Left ventricle myocardium inferior (tissue), 1 donor: ENCODE data around the gene INSIG2. TPM values are rescaled to one million over a fixed set of nuclear protein-coding genes. Genes with fewer than 3 reads are reported as not detected.

Experiments used
- DNase-seq: peaks from one replicate; pipeline ENCODE4 v3.0.0-alpha.2; 2020
- H3K27ac ChIP-seq: fragments of 200-600 bp; replicated peaks from 2 replicates; pipeline ENCODE4 v1.8.0; 2021
- H3K27me3 ChIP-seq: fragments of 200-600 bp; 2 replicates; pipeline ENCODE4 v1.8.0; 2021; ENCODE audit warnings: low read depth
- H3K36me3 ChIP-seq: fragments of 200-600 bp; 2 replicates; pipeline ENCODE4 v1.8.0; 2021
- H3K4me1 ChIP-seq: fragments of 200-600 bp; 2 replicates; pipeline ENCODE4 v1.8.0; 2021
- H3K4me3 ChIP-seq: fragments of 200-600 bp; 2 replicates; pipeline ENCODE4 v1.8.0; 2021; ENCODE audit warnings: mild to moderate bottlenecking, moderate library complexity
- H3K9me3 ChIP-seq: fragments of 200-600 bp; replicated peaks from 2 replicates; pipeline ENCODE4 v1.8.0; 2021
- CTCF ChIP-seq: fragments of 200-600 bp; IDR thresholded peaks from 2 replicates; pipeline ENCODE4 v1.8.0; 2021; ENCODE audit warnings: antibody characterized with exemption, mild to moderate bottlenecking, borderline replicate concordance
- intact Hi-C: fragments of 100-400 bp; cut with micrococcal nuclease; formaldehyde crosslinking; loops from one replicate; pipeline ENCODE4 v1.11.0; 2022
- total RNA-seq: library from RNA; stranded (reverse); fragmentation: NEBNext Ultra II Directional; extraction: Animal tissue kit (Norgen Biotek cat#: 25700); gene quantifications from one replicate; pipeline ENCODE4 v1.2.1, GENCODE V29; 2021
- donor health status: DM: no; HTN: yes; CAD: no; lungs with severe emphysema.

Gene INSIG2
- total RNA-seq, 1 donor from 2014 or later = 15.9 TPM

- Histone ChIP-seq H3K36me3 (no peaks in the 10 kb centered on the region), H3K27me3 (peaks cover 93% of the 10 kb centered on the region), H3K4me3 (no peak overlapping the region), H3K4me1 (no peaks in the 10 kb centered on the region), H3K27ac (no peak overlapping the region), H3K9me3 (no peaks in the 10 kb centered on the region)
- no peak for TF ChIP-seq CTCF
- no peak for DNase-seq
- intact Hi-C loops = no loop called here
Measured at GRCh38 chr2:118054213-118055008, 33.9 kb upstream of the INSIG2 start.

- no peaks in the 10 kb centered on the region for H3K36me3 ChIP-seq
- TF ChIP-seq CTCF = no peak
- DNase-seq = no peak
- intact Hi-C loops = no loop called here
- H3K27me3 ChIP-seq = peaks cover 89% of the 10 kb centered on the region
- H3K27ac ChIP-seq = no peak overlapping the region
- no peak overlapping the region for H3K4me3 ChIP-seq
- no peaks in the 10 kb centered on the region for H3K9me3 ChIP-seq
- no peaks in the 10 kb centered on the region for H3K4me1 ChIP-seq
Measured at GRCh38 chr2:118055512-118056164, 32.6 kb upstream of the INSIG2 start.

GRCh38 chr2:118056165-118056534 lies 32.1 kb upstream of the INSIG2 start:
- H3K9me3 ChIP-seq = no peaks in the 10 kb centered on the region
- intact Hi-C loops = no loop called here
- no peaks in the 10 kb centered on the region for H3K36me3 ChIP-seq
- H3K4me3 ChIP-seq = no peak overlapping the region
- H3K4me1 ChIP-seq = no peaks in the 10 kb centered on the region
- H3K27ac ChIP-seq = no peak overlapping the region
- no peak for TF ChIP-seq CTCF
- no peak for DNase-seq
- peaks cover 89% of the 10 kb centered on the region for H3K27me3 ChIP-seq

GRCh38 chr2:118056801-118057200 lies 31.5 kb upstream of the INSIG2 start:
- no peak overlapping the region for H3K4me3 ChIP-seq
- H3K4me1 ChIP-seq = no peaks in the 10 kb centered on the region
- DNase-seq = no peak
- H3K27me3 ChIP-seq = peaks cover 89% of the 10 kb centered on the region
- no peaks in the 10 kb centered on the region for H3K36me3 ChIP-seq
- intact Hi-C loops = no loop called here
- H3K9me3 ChIP-seq = no peaks in the 10 kb centered on the region
- no peak for TF ChIP-seq CTCF
- H3K27ac ChIP-seq = no peak overlapping the region

GRCh38 chr2:118058951-118059350 lies 29.3 kb upstream of the INSIG2 start:
- H3K27ac ChIP-seq = no peak overlapping the region
- no peak for DNase-seq
- H3K36me3 ChIP-seq = no peaks in the 10 kb centered on the region
- no peak overlapping the region for H3K4me3 ChIP-seq
- H3K4me1 ChIP-seq = no peaks in the 10 kb centered on the region
- no peak for TF ChIP-seq CTCF
- peaks cover 90% of the 10 kb centered on the region for H3K27me3 ChIP-seq
- H3K9me3 ChIP-seq = no peaks in the 10 kb centered on the region
- intact Hi-C loops = no loop called here
